SK-N-MC (cell line): ENCODE data around the gene RSPH6A.

Source experiments
- EZH2 ChIP-seq: fragments of 200-600 bp; sonication (generic); IDR thresholded peaks from one replicate; pipeline ENCODE4 v1.6.1; 2017; ENCODE audit warnings: antibody characterized with exemption
- POLR2AphosphoS5 ChIP-seq: IDR thresholded peaks from 2 replicates; pipeline ENCODE4 v1.6.1; 2012; ENCODE audit warnings: mild to moderate bottlenecking, low read depth, low read length, borderline replicate concordance

GRCh38 chr19:45757695-45758094 is 57.4 kb downstream of the RSPH6A start:
- no peak for TF ChIP-seq POLR2AphosphoS5
- no peak for TF ChIP-seq EZH2
